Glomerular endothelial cell (primary cell): ENCODE measurements around the gene CKS2. TPM values are rescaled to one million over a fixed set of nuclear protein-coding genes. Genes with fewer than 3 reads are reported as not detected.

Source experiments
- DNase-seq: peaks from one replicate; pipeline ENCODE4 v3.0.0-alpha.2; 2011; ENCODE audit warnings: low read depth, low spot score; ENCODE audit errors: extremely low read depth
- total RNA-seq: library from RNA; depleted of rRNA; stranded (reverse); fragments of >200 nt; gene quantifications from 2 replicates; pipeline ENCODE4 v1.2.3, GENCODE V29; 2015

The CKS2 gene
- total RNA-seq, 1 donor from 2014 or later, result 98.4 TPM

- no peak for DNase-seq
Measured at GRCh38 chr9:89346696-89347095, 35.7 kb downstream of the CKS2 start.

- DNase-seq, result no peak
Measured at GRCh38 chr9:89347651-89348050, 36.7 kb downstream of the CKS2 start.

GRCh38 chr9:89349607-89350006 is 38.6 kb downstream of the CKS2 start:
- no peak for DNase-seq

GRCh38 chr9:89350988-89351557 is 40.1 kb downstream of the CKS2 start:
- no peak for DNase-seq

GRCh38 chr9:89351584-89352300 is 40.7 kb downstream of the CKS2 start:
- no peak for DNase-seq

GRCh38 chr9:89352451-89352850 is 41.5 kb downstream of the CKS2 start:
- no peak for DNase-seq

- no peak for DNase-seq
Measured at GRCh38 chr9:89352874-89353649, 42.1 kb downstream of the CKS2 start.

GRCh38 chr9:89353989-89354388 is 43.0 kb downstream of the CKS2 start:
- DNase-seq, result no peak

- DNase-seq, result no peak
Measured at GRCh38 chr9:89354471-89354870, 43.5 kb downstream of the CKS2 start.

GRCh38 chr9:89356782-89357181 is 45.8 kb downstream of the CKS2 start:
- no peak for DNase-seq

GRCh38 chr9:89357331-89358197 is 46.6 kb downstream of the CKS2 start:
- DNase-seq, result no peak

- no peak for DNase-seq
Measured at GRCh38 chr9:89358376-89358916, 47.5 kb downstream of the CKS2 start.

- DNase-seq, result no peak
Measured at GRCh38 chr9:89358985-89359384, 48.0 kb downstream of the CKS2 start.

GRCh38 chr9:89359751-89360261 is 48.8 kb downstream of the CKS2 start:
- DNase-seq, result no peak

GRCh38 chr9:89360465-89360864 is 49.5 kb downstream of the CKS2 start:
- DNase-seq, result no peak

GRCh38 chr9:89361031-89361430 is 50.0 kb downstream of the CKS2 start:
- no peak for DNase-seq

GRCh38 chr9:89361816-89362646 is 51.0 kb downstream of the CKS2 start:
- no peak for DNase-seq

GRCh38 chr9:89362647-89363310 is 51.8 kb downstream of the CKS2 start:
- no peak for DNase-seq

- no peak for DNase-seq
Measured at GRCh38 chr9:89363311-89363670, 52.3 kb downstream of the CKS2 start.
